ENCODE data around the gene ST3GAL6.

- TF ChIP-seq POLR2A (IDR thresholded peaks at IDR 0.05) (no peak), CTCF (IDR thresholded peaks at IDR 0.05) (no peak)
Observed at GRCh38 chr3:98829246-98829832, 66.2 kb downstream of the ST3GAL6 start.

Data from sigmoid colon (tissue), 3 donors.